IPS-20b (cell line): ENCODE measurements around the gene TMEM185B.

Source experiments
- H3K27ac ChIP-seq: one replicate; pipeline ENCODE4 v1.5.1; 2013; ENCODE audit warnings: low read length
- H3K27me3 ChIP-seq: 2 replicates; pipeline ENCODE4 v1.6.1; 2013; ENCODE audit warnings: mild to moderate bottlenecking, low read length, inconsistent platforms; ENCODE audit not compliant: insufficient read depth
- H3K36me3 ChIP-seq: 2 replicates; pipeline ENCODE4 v1.6.1; 2013; ENCODE audit warnings: low read depth, mild to moderate bottlenecking, inconsistent platforms, low read length, moderate library complexity; ENCODE audit not compliant: insufficient read depth
- H3K4me1 ChIP-seq: 2 replicates; pipeline ENCODE4 v1.6.1; 2013; ENCODE audit warnings: mild to moderate bottlenecking, control low read depth, inconsistent platforms, low read length, moderate library complexity; ENCODE audit not compliant: insufficient read depth
- H3K4me3 ChIP-seq: 2 replicates; pipeline ENCODE4 v1.5.1; 2013; ENCODE audit warnings: mild to moderate bottlenecking, low read length, inconsistent platforms
- H3K9ac ChIP-seq: 2 replicates; pipeline ENCODE4 v1.6.1; 2013; ENCODE audit warnings: low read depth, mild to moderate bottlenecking, inconsistent platforms, low read length, moderate library complexity
- H3K9me3 ChIP-seq: 2 replicates; pipeline ENCODE4 v1.6.1; 2013; ENCODE audit warnings: mild to moderate bottlenecking, low read depth, low read length, inconsistent platforms; ENCODE audit not compliant: insufficient read depth

The TMEM185B gene

DNA sequence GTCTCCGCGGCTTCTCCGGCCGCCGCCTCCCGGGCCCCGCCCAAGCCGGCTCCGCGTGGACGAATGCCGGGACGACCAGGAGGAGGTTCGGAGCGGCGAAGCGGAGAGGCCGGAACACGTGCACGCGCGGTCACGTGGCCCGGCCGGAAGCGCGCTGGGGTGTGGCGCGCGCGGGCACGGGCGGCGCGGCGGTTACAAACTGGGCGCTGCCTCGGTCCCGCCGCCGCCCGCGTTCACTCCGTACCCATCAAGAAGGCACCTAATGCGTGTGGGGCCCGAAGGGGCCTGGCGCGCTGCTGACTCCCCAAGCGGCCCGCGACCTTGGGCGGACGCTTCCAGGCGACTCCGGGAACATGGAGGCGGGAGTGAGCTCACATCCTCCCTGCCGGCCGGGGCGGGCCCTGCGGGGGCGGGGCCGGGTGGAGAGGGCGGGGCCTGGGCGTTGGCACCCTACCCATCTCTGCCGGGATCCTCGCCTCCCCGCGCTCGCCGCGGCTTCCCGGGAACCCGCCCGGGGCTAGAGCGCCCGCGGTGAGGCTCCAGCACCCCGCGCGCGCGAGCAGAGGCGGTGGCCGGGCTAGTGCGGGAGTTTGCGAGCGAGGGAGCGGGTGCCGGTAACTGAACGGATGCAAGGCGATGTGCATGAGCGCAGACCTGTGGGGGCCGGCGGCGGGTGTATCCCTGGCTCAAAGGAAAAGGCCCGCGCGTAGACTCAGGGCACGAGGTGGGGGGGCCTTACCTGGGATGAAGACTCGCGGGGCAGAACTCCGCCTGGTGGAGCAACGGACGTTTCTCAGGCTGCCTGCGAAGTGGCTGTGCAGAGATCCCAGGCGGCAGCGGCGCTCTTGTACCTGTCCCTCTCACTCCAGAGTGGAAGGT, at the start of gene TMEM185B:
Gene TMEM185B (minus strand): TSS at position 367 of the 879 bp plus-strand sequence. CDS start 424 bp downstream, outside the sequence.
- peaks cover 55% of the 10 kb centered on the region for H3K27me3 ChIP-seq
- H3K9ac ChIP-seq, result peak within 1 kb of the TSS; percentile 63; the same call in 1 of the 2 replicates
- no peak within 1 kb of the TSS for H3K27ac ChIP-seq
- peaks cover 6% of the 10 kb centered on the region; the same call in 1 of the 2 replicates for H3K36me3 ChIP-seq
- peaks cover 6% of the 10 kb centered on the region for H3K9me3 ChIP-seq
- H3K4me3 ChIP-seq, result peak within 1 kb of the TSS; percentile 68
- no peaks in the 10 kb centered on the region for H3K4me1 ChIP-seq

DNA sequence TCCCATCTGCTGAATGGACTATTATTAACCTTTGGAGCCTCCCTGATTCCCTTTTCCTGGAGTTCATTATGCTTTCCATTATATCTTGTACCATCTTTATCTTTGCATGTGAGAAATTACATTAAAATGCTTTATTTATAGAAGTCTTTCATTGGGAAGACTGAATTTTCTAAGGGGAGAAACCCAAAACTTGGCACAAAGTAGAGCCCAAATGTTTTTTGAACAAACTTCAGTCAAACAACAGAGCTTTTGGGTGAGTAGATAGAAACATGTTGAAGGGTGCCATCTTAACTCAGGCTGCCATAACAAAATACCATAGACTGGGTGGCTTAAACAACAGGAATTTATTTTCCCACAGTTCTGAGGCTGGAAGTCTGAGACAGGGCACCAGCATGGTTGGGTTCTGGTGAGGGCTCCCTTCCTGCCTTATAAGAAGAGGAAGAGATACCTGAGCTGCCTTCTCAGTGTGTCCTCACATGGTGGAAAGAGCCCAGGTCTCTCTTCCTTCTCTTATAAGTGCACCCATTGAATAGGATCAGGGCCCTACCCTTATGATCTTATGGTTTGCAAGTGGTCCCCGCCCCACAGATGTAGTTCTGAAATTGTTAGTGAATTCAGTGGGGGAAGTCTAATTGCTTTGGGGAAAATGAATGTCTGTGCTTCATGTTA, 48.6 kb upstream of the TMEM185B start:
- peaks cover 12% of the 10 kb centered on the region; the same call in 1 of the 2 replicates for H3K9me3 ChIP-seq
- H3K4me3 ChIP-seq, result no peak overlapping the region
- H3K36me3 ChIP-seq, result no peaks in the 10 kb centered on the region
- no peak overlapping the region for H3K9ac ChIP-seq
- no peak overlapping the region for H3K27ac ChIP-seq
- no peaks in the 10 kb centered on the region for H3K27me3 ChIP-seq
- no peaks in the 10 kb centered on the region for H3K4me1 ChIP-seq

DNA sequence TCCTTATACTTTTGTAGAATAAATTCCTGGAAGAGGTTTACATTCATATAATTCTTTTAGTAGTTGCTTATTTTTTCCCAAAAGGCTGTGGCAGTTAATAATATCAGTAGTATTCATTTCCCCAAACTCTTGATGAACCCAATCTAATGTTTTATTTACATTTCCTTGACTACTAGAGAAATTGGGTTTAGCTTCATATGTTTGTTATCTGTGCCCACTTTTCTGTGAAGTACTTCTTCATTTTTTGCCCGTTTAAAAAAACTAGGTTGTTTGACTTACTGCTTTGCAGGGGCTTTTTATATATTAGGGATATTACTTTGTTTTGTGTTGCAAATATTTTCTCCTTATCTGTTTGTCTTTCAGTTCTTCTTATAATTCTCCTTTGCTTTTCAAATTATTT, 46.6 kb upstream of the TMEM185B start:
- Histone ChIP-seq H3K4me3 (no peak overlapping the region), H3K36me3 (no peaks in the 10 kb centered on the region), H3K27me3 (no peaks in the 10 kb centered on the region), H3K4me1 (peaks cover 3% of the 10 kb centered on the region; the same call in 1 of the 2 replicates), H3K27ac (no peak overlapping the region), H3K9ac (no peak overlapping the region), H3K9me3 (peaks cover 5% of the 10 kb centered on the region; the same call in 1 of the 2 replicates)

DNA sequence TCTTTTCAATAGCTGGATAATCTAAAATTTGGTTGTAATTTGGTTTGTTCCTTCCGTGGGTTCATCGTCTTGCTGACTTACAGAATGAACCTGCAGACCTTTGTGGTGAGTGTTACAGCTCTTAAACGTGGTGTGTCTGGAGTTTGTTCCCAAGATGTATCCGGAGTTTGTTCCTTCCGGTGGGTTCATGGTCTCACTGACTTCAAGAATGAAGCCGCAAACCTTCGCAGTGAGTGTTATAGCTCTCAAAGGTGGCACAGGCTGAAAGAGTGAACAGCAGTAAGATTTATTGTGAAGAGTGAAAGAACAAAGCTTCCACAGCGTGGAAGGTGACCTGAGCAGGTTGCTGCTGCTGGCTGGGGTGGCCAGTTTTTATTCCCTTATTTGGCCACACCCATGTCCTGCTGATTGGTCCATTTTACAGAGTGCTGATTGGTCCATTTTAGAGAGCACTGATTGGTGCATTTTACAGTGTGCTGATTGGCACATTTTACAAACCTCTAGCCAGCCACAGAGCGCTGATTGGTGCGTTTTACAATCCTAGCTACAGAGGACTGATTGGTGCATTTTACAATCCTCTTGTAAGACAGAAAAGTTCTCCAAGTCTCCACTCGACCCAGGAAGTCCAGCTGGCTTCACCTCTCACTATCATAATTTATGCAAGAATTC, 46.0 kb upstream of the TMEM185B start:
- Histone ChIP-seq H3K27ac (no peak overlapping the region), H3K27me3 (no peaks in the 10 kb centered on the region), H3K9ac (no peak overlapping the region), H3K4me1 (peaks cover 3% of the 10 kb centered on the region; the same call in 1 of the 2 replicates), H3K4me3 (no peak overlapping the region), H3K36me3 (no peaks in the 10 kb centered on the region), H3K9me3 (peaks cover 5% of the 10 kb centered on the region; the same call in 1 of the 2 replicates)

DNA sequence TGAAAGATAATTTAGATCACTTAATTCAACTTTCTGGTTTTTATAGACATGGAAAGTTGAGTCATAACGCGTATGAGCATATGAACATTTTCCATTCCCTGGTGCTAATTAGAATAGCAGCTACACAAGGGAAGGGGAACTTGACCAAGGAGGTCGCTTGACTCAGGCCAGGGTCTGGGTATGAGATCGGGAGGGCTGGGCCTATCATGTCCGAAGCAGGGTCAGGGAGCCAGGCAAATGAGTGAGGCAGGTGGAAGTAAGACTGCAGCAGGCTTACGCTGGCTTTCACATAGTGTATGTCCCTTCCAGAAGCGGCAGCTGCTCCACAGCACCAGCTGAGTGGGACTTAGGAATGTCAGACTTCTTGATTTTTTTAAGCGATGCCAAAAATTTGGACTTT, 44.1 kb upstream of the TMEM185B start:
- Histone ChIP-seq H3K27me3 (no peaks in the 10 kb centered on the region), H3K4me3 (no peak overlapping the region), H3K9me3 (peaks cover 5% of the 10 kb centered on the region; the same call in 1 of the 2 replicates), H3K27ac (no peak overlapping the region), H3K36me3 (no peaks in the 10 kb centered on the region), H3K4me1 (peaks cover 3% of the 10 kb centered on the region; the same call in 1 of the 2 replicates), H3K9ac (no peak overlapping the region)

DNA sequence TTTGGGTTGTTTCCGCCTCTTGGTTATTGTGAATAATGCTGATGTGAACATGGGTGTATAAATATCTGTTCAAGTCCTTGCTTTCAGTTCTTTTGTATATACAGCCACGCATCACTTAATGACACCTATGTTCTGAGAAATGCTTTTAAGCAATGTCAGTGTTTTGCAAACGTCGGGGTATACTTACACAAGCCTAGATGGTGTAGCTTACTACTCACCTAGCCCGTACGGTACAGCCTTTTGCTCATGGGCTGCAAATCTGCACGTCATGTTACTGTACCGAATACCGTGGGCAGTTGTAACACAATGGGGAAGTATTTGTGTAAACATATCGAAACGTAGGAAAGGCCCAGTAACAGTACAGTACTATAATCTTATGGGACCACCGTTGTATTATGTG, 41.8 kb upstream of the TMEM185B start:
- Histone ChIP-seq H3K9me3 (peaks cover 8% of the 10 kb centered on the region; the same call in 1 of the 2 replicates), H3K27me3 (no peaks in the 10 kb centered on the region), H3K9ac (no peak overlapping the region), H3K4me1 (peaks cover 3% of the 10 kb centered on the region; the same call in 1 of the 2 replicates), H3K4me3 (no peak overlapping the region), H3K27ac (no peak overlapping the region), H3K36me3 (no peaks in the 10 kb centered on the region)

DNA sequence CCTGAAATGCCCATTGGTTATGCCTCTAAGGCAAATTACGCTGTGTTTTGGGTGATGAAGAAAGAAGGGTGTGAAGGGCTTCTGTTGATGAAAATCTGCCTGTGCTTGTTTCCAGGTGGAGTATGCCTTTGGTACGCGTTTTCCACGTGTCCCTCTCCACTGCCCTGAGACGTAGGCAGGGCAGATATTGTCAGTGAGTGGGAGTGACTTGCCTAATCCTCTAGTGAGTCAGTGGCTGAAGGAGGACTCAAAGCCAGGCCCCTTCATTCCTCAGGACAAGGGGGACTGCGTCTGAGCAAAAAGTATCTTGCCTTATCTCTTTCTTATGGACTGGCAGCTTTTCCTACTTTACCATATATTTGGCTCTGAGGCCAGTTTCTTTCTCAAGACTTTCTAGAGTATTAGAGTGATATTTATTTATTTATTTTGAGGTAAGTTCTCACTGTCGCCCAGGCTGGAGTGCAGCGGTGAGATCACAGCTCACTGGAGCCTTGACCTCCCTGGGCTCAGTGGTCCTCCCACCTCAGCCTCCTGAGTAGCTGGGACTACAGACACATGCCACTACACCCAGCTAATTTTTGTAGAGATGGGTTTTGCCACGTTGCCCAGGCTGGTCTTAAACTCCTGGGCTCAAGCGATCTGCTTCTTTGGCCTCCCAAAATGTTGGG, 39.7 kb upstream of the TMEM185B start:
- Histone ChIP-seq H3K27me3 (no peaks in the 10 kb centered on the region), H3K27ac (no peak overlapping the region), H3K4me1 (peaks cover 3% of the 10 kb centered on the region; the same call in 1 of the 2 replicates), H3K9ac (no peak overlapping the region), H3K4me3 (no peak overlapping the region), H3K36me3 (no peaks in the 10 kb centered on the region), H3K9me3 (peaks cover 4% of the 10 kb centered on the region; the same call in 1 of the 2 replicates)

DNA sequence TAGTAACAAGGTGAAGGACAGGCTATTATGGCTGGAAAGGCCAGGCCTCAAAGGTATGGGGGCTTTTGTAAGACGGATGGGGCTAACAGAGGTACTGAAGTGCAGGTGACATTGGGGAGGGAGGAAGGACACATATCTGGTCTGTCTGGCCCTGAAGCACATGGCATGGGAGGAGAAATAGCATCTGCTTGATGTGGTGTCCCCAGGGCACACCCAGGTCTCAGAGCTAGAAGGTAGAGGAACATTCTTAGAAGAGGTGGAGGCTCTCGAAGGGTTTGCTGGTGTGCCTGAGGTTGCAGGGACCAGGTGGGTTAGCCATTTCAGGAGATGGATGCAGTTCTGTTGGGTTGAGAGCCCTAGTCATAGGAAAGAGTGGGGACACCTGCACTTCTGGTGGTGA, 39.0 kb upstream of the TMEM185B start:
- Histone ChIP-seq H3K9ac (no peak overlapping the region), H3K4me3 (no peak overlapping the region), H3K27me3 (no peaks in the 10 kb centered on the region), H3K9me3 (peaks cover 4% of the 10 kb centered on the region; the same call in 1 of the 2 replicates), H3K27ac (no peak overlapping the region), H3K36me3 (no peaks in the 10 kb centered on the region), H3K4me1 (peaks cover 3% of the 10 kb centered on the region; the same call in 1 of the 2 replicates)

DNA sequence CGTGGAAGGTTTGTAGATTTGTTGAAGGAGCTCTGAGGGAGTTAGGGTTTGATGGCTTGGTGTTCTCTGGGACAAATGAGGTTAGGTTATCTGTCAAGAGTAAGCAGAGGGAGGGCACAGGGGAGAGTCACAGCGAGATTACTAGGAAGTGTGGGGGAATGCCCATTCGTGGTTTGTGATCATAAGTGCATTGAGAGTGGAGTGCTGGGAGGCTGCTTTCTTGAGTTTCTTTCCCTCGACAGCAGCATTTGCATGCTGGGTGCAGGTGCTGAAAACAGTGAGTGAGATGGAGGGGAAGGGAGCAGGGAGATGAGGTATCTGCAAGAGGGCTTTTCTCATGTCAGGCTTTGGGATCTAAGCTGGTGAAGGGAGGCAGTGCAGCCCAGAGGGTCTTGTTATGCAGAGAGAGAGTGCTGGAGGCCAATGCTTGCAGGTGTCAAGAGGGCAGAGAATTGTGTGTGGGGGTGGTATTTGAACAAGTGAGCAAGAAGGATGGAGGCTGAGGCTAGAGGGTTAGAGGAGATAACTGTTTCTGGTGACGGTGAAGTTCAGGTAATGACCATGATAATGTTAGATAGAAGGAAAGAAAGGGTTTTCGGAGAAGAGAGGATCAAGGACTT, 38.3 kb upstream of the TMEM185B start:
- Histone ChIP-seq H3K4me1 (peaks cover 3% of the 10 kb centered on the region; the same call in 1 of the 2 replicates), H3K27me3 (no peaks in the 10 kb centered on the region), H3K4me3 (no peak overlapping the region), H3K27ac (no peak overlapping the region), H3K36me3 (no peaks in the 10 kb centered on the region), H3K9me3 (peaks cover 4% of the 10 kb centered on the region; the same call in 1 of the 2 replicates), H3K9ac (no peak overlapping the region)

DNA sequence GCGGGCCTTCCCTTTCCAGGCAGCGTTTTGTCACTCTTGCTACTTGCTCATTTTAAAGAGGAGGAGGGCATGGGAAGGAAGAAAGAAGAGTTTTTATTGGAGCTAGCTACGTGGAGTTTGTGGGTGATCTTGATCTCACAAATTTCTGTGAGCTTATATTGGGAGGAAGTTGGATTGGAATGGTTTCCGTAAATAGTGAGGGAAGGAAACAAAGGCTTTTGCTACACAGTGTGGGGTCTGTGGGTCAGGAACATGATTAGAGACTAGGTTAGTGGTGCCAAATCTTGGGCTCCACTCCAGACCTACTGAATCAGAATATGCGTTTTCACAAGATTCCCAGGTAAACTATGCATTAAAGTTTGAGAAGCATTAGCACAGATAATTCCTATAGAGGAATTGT, 37.5 kb upstream of the TMEM185B start:
- Histone ChIP-seq H3K9ac (no peak overlapping the region), H3K9me3 (peaks cover 4% of the 10 kb centered on the region; the same call in 1 of the 2 replicates), H3K27me3 (peaks cover 2% of the 10 kb centered on the region; the same call in 1 of the 2 replicates), H3K4me1 (peaks cover 3% of the 10 kb centered on the region; the same call in 1 of the 2 replicates), H3K36me3 (no peaks in the 10 kb centered on the region), H3K4me3 (no peak overlapping the region), H3K27ac (no peak overlapping the region)
